ENCODE measurements around the gene SCRN1. TPM values are rescaled to one million over a fixed set of nuclear protein-coding genes. Genes with fewer than 3 reads are reported as not detected.

Gene SCRN1
- total RNA-seq, 1 experiment from 2014 or later = 96.2 TPM

DNA sequence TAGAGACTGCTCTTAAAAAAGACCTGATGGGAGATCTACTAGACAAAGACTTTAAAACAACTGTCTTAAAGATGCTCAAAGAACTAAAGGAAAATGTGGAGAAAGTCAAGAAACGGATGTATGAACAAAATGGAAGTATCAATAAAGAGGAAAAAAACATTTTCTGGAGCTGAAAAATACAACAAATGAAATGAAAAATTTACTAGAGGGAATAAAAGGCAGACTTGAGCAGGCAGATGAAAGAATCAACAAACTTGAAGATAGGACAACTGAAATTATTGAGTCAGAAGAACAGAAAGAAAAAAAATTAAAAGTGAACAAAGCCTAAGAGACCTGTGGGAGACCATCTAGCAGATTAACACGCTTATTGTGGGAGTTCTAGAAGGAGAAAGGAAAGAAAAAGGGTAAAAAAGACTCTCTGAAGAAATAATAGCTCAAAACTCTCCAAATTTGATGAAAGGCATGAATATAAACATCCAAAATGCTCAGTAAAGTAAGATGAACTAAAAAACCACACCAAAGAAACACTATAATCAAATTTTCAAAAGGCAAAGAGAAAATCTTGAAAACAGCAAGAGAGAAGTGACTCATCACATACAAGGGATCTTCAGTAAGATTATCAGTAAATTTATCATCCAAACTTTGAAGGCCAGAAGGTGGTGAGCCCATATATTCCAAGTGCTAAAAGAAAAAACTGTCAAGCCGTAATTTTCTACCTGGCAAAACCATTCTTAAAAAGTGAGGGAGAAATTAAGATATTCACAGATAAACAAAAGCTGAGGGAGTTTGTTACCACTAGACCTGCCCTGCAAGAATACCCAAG, 83.2 kb downstream of the SCRN1 start:
- peaks cover 27% of the 10 kb centered on the region for H3K9me3 Mint-ChIP-seq
- no peak for DNase-seq (ENCODE audit: low spot score)

DNA sequence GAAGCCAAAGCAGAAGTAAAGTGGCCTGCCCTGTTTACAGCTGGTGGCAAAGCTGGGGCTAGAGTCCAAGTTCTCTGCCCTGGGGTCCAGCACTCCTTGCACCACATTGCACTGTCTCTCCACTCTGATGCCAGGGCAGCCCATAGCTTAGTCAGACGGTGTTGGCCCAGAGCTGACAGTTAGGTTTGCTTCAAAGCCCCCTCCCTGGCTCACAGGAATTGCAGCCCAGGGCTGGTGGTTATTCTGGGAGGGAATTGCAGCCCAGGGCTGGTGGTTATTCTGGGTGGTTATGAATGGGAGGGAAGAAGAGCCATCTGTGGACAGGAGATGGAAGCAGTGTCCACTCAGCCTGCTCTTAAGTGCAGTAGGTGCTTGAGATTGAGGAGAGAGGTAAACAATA, 88.9 kb downstream of the SCRN1 start:
- Mint-ChIP-seq H3K4me1 (no peaks in the 10 kb centered on the region), H3K4me3 (no peak overlapping the region), H3K9me3 (peaks cover 34% of the 10 kb centered on the region), H3K27me3 (ENCODE audit: low read depth) (no peaks in the 10 kb centered on the region), H3K36me3 (peaks cover 47% of the 10 kb centered on the region), H3K27ac (no peak overlapping the region)
- no peak for DNase-seq (ENCODE audit: low spot score)
- CTCF ChIA-PET = interaction anchor here (0.6 kb wide), 1 partner anchor 28 kb away, joined by 3 read pairs; no protein-coding TSS in a partner anchor
- POLR2A ChIA-PET = no interaction called here
- ATAC-seq = no peak
- TF ChIP-seq, protein P1, sequence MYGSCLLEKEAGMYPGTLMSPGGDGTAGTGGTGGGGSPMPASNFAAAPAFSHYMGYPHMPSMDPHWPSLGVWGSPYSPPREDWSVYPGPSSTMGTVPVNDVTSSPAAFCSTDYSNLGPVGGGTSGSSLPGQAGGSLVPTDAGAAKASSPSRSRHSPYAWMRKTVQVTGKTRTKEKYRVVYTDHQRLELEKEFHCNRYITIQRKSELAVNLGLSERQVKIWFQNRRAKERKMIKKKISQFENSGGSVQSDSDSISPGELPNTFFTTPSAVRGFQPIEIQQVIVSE (CRISPR knock-in tag; IDR thresholded peaks at IDR 0.05; ENCODE audit: borderline replicate concordance) = no peak
- no peak for TF ChIP-seq NFYB (CRISPR knock-in tag; conservative IDR thresholded peaks at IDR 0.05; ENCODE audit: low read depth)
- TF ChIP-seq CREM (CRISPR knock-in tag; IDR thresholded peaks at IDR 0.05) = no peak
- TF ChIP-seq, protein P2, sequence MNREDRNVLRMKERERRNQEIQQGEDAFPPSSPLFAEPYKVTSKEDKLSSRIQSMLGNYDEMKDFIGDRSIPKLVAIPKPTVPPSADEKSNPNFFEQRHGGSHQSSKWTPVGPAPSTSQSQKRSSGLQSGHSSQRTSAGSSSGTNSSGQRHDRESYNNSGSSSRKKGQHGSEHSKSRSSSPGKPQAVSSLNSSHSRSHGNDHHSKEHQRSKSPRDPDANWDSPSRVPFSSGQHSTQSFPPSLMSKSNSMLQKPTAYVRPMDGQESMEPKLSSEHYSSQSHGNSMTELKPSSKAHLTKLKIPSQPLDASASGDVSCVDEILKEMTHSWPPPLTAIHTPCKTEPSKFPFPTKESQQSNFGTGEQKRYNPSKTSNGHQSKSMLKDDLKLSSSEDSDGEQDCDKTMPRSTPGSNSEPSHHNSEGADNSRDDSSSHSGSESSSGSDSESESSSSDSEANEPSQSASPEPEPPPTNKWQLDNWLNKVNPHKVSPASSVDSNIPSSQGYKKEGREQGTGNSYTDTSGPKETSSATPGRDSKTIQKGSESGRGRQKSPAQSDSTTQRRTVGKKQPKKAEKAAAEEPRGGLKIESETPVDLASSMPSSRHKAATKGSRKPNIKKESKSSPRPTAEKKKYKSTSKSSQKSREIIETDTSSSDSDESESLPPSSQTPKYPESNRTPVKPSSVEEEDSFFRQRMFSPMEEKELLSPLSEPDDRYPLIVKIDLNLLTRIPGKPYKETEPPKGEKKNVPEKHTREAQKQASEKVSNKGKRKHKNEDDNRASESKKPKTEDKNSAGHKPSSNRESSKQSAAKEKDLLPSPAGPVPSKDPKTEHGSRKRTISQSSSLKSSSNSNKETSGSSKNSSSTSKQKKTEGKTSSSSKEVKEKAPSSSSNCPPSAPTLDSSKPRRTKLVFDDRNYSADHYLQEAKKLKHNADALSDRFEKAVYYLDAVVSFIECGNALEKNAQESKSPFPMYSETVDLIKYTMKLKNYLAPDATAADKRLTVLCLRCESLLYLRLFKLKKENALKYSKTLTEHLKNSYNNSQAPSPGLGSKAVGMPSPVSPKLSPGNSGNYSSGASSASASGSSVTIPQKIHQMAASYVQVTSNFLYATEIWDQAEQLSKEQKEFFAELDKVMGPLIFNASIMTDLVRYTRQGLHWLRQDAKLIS (CRISPR knock-in tag; IDR thresholded peaks at IDR 0.05; ENCODE audit: borderline replicate concordance) = no peak
- no peak for TF ChIP-seq ESRRA (CRISPR knock-in tag; IDR thresholded peaks at IDR 0.05; ENCODE audit: borderline replicate concordance)
- no peak for TF ChIP-seq ZNF219 (CRISPR knock-in tag; IDR thresholded peaks at IDR 0.05; ENCODE audit: borderline replicate concordance)
- no peak for TF ChIP-seq RORB (CRISPR knock-in tag; IDR thresholded peaks at IDR 0.05)
- TF ChIP-seq ZNF232 (CRISPR knock-in tag; IDR thresholded peaks at IDR 0.05) = no peak
- TF ChIP-seq SP1 (CRISPR knock-in tag; conservative IDR thresholded peaks at IDR 0.05) = no peak
- no peak for TF ChIP-seq EMX1 (CRISPR knock-in tag; IDR thresholded peaks at IDR 0.05)
- TF ChIP-seq, protein P3, sequence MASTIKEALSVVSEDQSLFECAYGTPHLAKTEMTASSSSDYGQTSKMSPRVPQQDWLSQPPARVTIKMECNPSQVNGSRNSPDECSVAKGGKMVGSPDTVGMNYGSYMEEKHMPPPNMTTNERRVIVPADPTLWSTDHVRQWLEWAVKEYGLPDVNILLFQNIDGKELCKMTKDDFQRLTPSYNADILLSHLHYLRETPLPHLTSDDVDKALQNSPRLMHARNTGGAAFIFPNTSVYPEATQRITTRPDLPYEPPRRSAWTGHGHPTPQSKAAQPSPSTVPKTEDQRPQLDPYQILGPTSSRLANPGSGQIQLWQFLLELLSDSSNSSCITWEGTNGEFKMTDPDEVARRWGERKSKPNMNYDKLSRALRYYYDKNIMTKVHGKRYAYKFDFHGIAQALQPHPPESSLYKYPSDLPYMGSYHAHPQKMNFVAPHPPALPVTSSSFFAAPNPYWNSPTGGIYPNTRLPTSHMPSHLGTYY (CRISPR knock-in tag; IDR thresholded peaks at IDR 0.05) = no peak
- TF ChIP-seq ETV6 (CRISPR knock-in tag; IDR thresholded peaks at IDR 0.05) = no peak
- no peak for TF ChIP-seq TP53 (CRISPR knock-in tag; IDR thresholded peaks at IDR 0.05)
- no peak for TF ChIP-seq JAZF1 (CRISPR knock-in tag; IDR thresholded peaks at IDR 0.05)

More for the DNA sequence above, 83.2 kb downstream of the SCRN1 start:
- TF ChIP-seq ZNF232 (CRISPR knock-in tag; IDR thresholded peaks at IDR 0.05) (no peak), ZNF423 (CRISPR knock-in tag; IDR thresholded peaks at IDR 0.05) (no peak), CREB1 (CRISPR knock-in tag; IDR thresholded peaks at IDR 0.05) (no peak), ELF4 (CRISPR knock-in tag; IDR thresholded peaks at IDR 0.05; ENCODE audit: low read depth) (no peak), CREM (CRISPR knock-in tag; IDR thresholded peaks at IDR 0.05) (no peak), IRF2 (CRISPR knock-in tag; IDR thresholded peaks at IDR 0.05; ENCODE audit: borderline replicate concordance, low read depth) (no peak), ZNF263 (CRISPR knock-in tag; IDR thresholded peaks at IDR 0.05; ENCODE audit: low read depth) (no peak), TEAD4 (CRISPR knock-in tag; IDR thresholded peaks at IDR 0.05) (no peak), SP1 (CRISPR knock-in tag; conservative IDR thresholded peaks at IDR 0.05) (no peak)
- TF ChIP-seq, protein P4, sequence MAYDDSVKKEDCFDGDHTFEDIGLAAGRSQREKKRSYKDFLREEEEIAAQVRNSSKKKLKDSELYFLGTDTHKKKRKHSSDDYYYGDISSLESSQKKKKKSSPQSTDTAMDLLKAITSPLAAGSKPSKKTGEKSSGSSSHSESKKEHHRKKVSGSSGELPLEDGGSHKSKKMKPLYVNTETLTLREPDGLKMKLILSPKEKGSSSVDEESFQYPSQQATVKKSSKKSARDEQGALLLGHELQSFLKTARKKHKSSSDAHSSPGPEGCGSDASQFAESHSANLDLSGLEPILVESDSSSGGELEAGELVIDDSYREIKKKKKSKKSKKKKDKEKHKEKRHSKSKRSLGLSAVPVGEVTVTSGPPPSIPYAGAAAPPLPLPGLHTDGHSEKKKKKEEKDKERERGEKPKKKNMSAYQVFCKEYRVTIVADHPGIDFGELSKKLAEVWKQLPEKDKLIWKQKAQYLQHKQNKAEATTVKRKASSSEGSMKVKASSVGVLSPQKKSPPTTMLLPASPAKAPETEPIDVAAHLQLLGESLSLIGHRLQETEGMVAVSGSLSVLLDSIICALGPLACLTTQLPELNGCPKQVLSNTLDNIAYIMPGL (CRISPR knock-in tag; IDR thresholded peaks at IDR 0.05) = no peak
- TF ChIP-seq, protein P5, sequence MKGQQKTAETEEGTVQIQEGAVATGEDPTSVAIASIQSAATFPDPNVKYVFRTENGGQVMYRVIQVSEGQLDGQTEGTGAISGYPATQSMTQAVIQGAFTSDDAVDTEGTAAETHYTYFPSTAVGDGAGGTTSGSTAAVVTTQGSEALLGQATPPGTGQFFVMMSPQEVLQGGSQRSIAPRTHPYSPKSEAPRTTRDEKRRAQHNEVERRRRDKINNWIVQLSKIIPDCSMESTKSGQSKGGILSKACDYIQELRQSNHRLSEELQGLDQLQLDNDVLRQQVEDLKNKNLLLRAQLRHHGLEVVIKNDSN (CRISPR knock-in tag; IDR thresholded peaks at IDR 0.05) = no peak
- TF ChIP-seq, protein P6, sequence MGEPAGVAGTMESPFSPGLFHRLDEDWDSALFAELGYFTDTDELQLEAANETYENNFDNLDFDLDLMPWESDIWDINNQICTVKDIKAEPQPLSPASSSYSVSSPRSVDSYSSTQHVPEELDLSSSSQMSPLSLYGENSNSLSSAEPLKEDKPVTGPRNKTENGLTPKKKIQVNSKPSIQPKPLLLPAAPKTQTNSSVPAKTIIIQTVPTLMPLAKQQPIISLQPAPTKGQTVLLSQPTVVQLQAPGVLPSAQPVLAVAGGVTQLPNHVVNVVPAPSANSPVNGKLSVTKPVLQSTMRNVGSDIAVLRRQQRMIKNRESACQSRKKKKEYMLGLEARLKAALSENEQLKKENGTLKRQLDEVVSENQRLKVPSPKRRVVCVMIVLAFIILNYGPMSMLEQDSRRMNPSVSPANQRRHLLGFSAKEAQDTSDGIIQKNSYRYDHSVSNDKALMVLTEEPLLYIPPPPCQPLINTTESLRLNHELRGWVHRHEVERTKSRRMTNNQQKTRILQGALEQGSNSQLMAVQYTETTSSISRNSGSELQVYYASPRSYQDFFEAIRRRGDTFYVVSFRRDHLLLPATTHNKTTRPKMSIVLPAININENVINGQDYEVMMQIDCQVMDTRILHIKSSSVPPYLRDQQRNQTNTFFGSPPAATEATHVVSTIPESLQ (CRISPR knock-in tag; IDR thresholded peaks at IDR 0.05) = no peak
- TF ChIP-seq, protein P7, sequence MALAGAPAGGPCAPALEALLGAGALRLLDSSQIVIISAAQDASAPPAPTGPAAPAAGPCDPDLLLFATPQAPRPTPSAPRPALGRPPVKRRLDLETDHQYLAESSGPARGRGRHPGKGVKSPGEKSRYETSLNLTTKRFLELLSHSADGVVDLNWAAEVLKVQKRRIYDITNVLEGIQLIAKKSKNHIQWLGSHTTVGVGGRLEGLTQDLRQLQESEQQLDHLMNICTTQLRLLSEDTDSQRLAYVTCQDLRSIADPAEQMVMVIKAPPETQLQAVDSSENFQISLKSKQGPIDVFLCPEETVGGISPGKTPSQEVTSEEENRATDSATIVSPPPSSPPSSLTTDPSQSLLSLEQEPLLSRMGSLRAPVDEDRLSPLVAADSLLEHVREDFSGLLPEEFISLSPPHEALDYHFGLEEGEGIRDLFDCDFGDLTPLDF (CRISPR knock-in tag; IDR thresholded peaks at IDR 0.05) = no peak
- ATAC-seq = no peak
- Mint-ChIP-seq H3K4me3 (no peak overlapping the region), H3K36me3 (peaks cover 45% of the 10 kb centered on the region), H3K4me1 (no peaks in the 10 kb centered on the region), H3K27ac (no peak overlapping the region), H3K27me3 (ENCODE audit: low read depth) (no peaks in the 10 kb centered on the region)
- ChIA-PET CTCF (interaction anchor here (1.2 kb wide), 1 partner anchor 15 kb away, joined by 3 read pairs; no protein-coding TSS in a partner anchor), POLR2A (no interaction called here)
